Measurements from ENCODE around the gene ETV3. TPM values are rescaled to one million over a fixed set of nuclear protein-coding genes. Genes with fewer than 3 reads are reported as not detected.

Gene ETV3
- total and polyA plus RNA-seq, 10 of the 15 experiments (the other 5 are each of a cell fraction or from before 2014, with no cell fraction given), result 1.7 to 13.8 (median 7.2) TPM

DNA sequence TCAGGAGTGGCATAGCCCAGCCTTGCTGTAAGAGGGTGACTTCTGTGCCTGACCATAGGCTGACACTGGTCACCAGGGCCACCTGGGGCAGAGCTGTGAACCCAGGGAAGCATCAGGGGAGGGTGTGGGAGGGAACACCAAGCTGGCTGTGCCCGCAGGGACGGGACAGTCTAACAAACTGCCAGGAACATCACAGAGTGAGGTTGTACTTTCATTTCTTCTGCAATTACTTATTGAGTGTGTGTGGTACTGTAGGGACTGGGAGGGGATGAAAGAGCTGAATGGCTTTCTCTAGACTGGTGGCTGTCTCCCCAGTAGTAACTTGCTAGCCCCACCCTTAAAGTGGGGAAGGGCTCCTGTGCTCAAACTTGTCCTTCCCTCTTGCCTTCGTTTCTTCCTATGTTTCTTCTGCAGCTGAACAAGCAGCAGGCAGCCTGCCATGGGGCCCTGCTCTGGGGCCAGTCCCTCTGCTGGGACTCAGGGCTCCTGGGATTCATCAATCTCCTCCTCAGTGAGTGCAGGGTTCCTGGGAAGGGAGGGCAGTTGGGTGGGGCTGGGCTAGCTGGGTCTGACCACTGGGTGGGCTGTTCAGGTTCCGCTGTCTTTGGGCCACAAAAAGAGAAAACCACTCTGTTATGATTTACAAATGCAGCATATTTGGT, 39.7 kb upstream of the ETV3 start:
- intact Hi-C loops (cut with micrococcal nuclease; ENCODE audit: unreplicated experiment) (loop anchor here (10.0 kb wide), 1 partner anchor 387 kb away; no protein-coding TSS in a partner anchor), in situ Hi-C loops (cut with MboI) (no loop called here)
- ChIA-PET CTCF (interaction anchor here (0.9 to 18.5 kb wide), 9 partner anchors 12 to 328 kb away, joined by 3 to 349 read pairs (median 6); no protein-coding TSS in a partner anchor), RAD21 (ENCODE audit: unreplicated experiment) (interaction anchor here (1.3 to 2.2 kb wide), 6 partner anchors 10 to 328 kb away, joined by 3 to 7 read pairs (median 5); no protein-coding TSS in a partner anchor), SMC1A (ENCODE audit: uncharacterized antibody, unreplicated experiment) (interaction anchor here (0.6 to 3.4 kb wide), 12 partner anchors 10 to 334 kb away, joined by 3 to 20 read pairs (median 4); no protein-coding TSS in a partner anchor), POLR2A (interaction anchor here (0.7 to 1.6 kb wide), 2 partner anchors 9 to 985 kb away, joined by 3 to 5 read pairs; no protein-coding TSS in a partner anchor)
- BruUV-seq (replicated peaks), result no TSS peak
- Histone ChIP-seq H3K27ac (ENCODE audit: control insufficient read depth, insufficient read depth) (peak overlapping the region; percentile 51; the same call in 1 of the 2 replicates), H4K20me1 (ENCODE audit: control insufficient read depth, insufficient read depth) (no peaks in the 10 kb centered on the region), H3K9ac (ENCODE audit: control insufficient read depth, insufficient read depth, low read length) (no peak overlapping the region), H3K4me3 (peak overlapping the region; percentile 46; the same call in 1 of the 2 replicates), H3K4me1 (ENCODE audit: control insufficient read depth, insufficient read depth, low read length) (peaks cover 71% of the 10 kb centered on the region), H3K9me3 (replicated peaks; ENCODE audit: control insufficient read depth, insufficient read depth, low read length) (no peaks in the 10 kb centered on the region), H3K36me3 (ENCODE audit: control insufficient read depth in 2 of 2, insufficient read depth in 2 of 2, low read length in 1 of 2) (no peaks in the 10 kb centered on the region), H3K4me2 (ENCODE audit: control insufficient read depth, insufficient read depth) (peak overlapping the region; percentile 82; the same call in 1 of the 2 replicates), H2AFZ (ENCODE audit: control insufficient read depth, low read depth, low read length) (no peak overlapping the region), H3K27me3 (replicated peaks in 1 of 2; ENCODE audit: control insufficient read depth in 2 of 2, insufficient read depth in 2 of 2, low read length in 1 of 2) (no peaks in the 10 kb centered on the region), H3K79me2 (ENCODE audit: control insufficient read depth, insufficient read depth, low read length) (no peaks in the 10 kb centered on the region)
- WGBS (ENCODE audit: insufficient coverage, insufficient replicate concordance, low lambda C conversion rate, missing lambda C conversion rate), result 55% methylated on average over 4 of the region's 4 CpGs
- FAIRE-seq (no peak), DNase-seq (ENCODE audit: low read depth, low spot score) (no peak), ATAC-seq (no peak)
- no peak for TF ChIP-seq KAT2A (conservative IDR thresholded peaks at IDR 0.05; ENCODE audit: control insufficient read depth, low read depth, low read length)
- TF ChIP-seq BCL3 (IDR thresholded peaks at IDR 0.05; ENCODE audit: borderline replicate concordance, insufficient read depth, low read depth, low read length, poor library complexity, severe bottlenecking), result no peak
- TF ChIP-seq SREBF2 (IDR thresholded peaks at IDR 0.05; ENCODE audit: low read length), result no peak
- TF ChIP-seq, protein P1, sequence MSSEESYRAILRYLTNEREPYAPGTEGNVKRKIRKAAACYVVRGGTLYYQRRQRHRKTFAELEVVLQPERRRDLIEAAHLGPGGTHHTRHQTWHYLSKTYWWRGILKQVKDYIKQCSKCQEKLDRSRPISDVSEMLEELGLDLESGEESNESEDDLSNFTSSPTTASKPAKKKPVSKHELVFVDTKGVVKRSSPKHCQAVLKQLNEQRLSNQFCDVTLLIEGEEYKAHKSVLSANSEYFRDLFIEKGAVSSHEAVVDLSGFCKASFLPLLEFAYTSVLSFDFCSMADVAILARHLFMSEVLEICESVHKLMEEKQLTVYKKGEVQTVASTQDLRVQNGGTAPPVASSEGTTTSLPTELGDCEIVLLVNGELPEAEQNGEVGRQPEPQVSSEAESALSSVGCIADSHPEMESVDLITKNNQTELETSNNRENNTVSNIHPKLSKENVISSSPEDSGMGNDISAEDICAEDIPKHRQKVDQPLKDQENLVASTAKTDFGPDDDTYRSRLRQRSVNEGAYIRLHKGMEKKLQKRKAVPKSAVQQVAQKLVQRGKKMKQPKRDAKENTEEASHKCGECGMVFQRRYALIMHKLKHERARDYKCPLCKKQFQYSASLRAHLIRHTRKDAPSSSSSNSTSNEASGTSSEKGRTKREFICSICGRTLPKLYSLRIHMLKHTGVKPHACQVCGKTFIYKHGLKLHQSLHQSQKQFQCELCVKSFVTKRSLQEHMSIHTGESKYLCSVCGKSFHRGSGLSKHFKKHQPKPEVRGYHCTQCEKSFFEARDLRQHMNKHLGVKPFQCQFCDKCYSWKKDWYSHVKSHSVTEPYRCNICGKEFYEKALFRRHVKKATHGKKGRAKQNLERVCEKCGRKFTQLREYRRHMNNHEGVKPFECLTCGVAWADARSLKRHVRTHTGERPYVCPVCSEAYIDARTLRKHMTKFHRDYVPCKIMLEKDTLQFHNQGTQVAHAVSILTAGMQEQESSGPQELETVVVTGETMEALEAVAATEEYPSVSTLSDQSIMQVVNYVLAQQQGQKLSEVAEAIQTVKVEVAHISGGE (CRISPR knock-in tag; IDR thresholded peaks at IDR 0.05), result no peak

Data from GM12878 (cell line).